Measurements from ENCODE around the gene SH3RF3.
A peak's percentile ranks its signal among the peaks of the same experiment; 100 is the strongest.

Gene SH3RF3

DNA sequence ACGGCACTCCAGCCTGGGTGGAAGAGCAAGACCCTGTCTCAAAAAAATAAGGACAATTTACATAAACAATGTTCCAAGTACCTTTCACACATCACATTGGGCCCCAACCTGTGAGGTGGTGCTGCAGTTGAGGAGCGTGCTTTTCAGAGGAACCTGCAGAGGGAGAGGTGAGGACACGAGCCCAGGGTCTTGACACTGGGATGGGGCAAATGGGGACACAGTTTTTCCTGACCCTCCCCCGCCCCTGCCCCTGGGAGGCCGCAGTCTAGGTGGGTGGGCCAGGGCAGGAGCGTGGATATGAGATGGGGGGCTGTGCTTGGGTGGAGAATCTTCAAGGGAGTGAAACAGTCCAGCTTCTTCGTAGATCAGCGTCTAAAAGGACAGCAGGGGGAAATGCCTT lies 371.9 kb downstream of the SH3RF3 start:
- no peak overlapping the region for H3K4me3 ChIP-seq (ENCODE audit: low read depth, low read length)
- DNase-seq (ENCODE audit: low read depth), result no peak
- TF ChIP-seq, protein P1, sequence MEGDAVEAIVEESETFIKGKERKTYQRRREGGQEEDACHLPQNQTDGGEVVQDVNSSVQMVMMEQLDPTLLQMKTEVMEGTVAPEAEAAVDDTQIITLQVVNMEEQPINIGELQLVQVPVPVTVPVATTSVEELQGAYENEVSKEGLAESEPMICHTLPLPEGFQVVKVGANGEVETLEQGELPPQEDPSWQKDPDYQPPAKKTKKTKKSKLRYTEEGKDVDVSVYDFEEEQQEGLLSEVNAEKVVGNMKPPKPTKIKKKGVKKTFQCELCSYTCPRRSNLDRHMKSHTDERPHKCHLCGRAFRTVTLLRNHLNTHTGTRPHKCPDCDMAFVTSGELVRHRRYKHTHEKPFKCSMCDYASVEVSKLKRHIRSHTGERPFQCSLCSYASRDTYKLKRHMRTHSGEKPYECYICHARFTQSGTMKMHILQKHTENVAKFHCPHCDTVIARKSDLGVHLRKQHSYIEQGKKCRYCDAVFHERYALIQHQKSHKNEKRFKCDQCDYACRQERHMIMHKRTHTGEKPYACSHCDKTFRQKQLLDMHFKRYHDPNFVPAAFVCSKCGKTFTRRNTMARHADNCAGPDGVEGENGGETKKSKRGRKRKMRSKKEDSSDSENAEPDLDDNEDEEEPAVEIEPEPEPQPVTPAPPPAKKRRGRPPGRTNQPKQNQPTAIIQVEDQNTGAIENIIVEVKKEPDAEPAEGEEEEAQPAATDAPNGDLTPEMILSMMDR (IDR thresholded peaks at IDR 0.05; ENCODE audit: low read depth, low read length, missing control alignments), result no peak

DNA sequence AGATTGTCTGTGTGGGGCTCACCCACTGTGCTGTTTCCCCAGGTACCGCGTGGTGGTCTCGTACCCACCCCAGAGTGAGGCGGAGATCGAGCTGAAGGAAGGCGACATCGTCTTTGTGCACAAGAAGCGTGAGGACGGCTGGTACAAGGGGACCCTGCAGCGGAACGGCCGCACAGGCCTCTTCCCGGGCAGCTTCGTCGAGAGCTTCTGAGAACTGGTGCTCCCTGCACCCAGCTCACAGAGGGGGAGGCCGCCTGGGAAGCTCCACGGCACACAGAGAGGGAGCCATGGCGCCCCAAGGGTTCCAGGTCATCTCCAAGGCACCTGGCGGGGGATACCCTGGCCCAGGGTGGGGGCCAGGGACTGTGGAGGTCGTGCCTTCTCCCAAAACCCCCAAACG lies 372.5 kb downstream of the SH3RF3 start:
- TF ChIP-seq, protein P1 (IDR thresholded peaks at IDR 0.05; ENCODE audit: low read depth, low read length, missing control alignments), result no peak

DNA sequence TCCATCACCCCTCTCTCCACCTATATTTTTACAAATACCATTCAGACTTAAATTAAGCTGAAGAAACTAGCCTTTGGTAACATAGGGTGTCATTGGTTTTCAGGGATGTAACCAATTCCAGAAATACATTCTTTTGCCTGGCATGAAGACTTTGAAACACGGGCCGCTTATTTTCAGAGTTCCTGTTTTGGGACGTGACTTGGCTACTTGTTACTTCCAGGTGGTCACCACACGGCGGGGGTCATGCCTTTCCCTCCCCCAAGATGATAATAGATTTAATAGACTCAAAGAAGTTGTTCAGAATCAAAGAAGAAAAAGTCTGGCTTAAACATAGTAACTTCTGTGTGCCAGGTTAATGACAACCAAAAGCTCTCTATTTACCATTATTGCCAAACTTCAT lies 374.2 kb downstream of the SH3RF3 start:
- TF ChIP-seq, protein P1 (IDR thresholded peaks at IDR 0.05; ENCODE audit: low read depth, low read length, missing control alignments), result no peak
- no peak for DNase-seq (ENCODE audit: low read depth)
- no peak overlapping the region for H3K4me3 ChIP-seq (ENCODE audit: low read depth, low read length)

More for the DNA sequence above, 372.5 kb downstream of the SH3RF3 start:
- no peak overlapping the region for H3K4me3 ChIP-seq (ENCODE audit: low read depth, low read length)
- DNase-seq (ENCODE audit: low read depth), result no peak

DNA sequence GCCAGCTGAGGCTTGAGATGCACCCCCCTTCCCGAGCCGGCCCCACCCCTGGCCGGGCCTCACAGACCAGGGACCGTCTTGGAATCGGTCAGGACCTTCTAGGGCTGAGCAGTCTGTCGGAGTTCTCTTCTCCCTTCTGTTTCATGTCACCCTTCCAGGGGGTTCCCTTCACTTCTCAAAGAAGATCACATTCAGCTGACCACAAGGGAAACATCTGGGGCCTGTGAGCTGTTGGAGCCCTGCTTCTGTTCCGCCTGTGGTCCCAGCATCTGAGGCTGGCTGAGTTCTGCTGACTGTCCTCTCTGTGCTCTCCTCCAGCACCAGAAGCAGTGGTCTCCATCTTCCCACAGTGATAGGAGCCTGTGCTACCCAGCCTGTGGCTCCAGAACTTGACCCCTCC lies 378.2 kb downstream of the SH3RF3 start:
- TF ChIP-seq, protein P1 (IDR thresholded peaks at IDR 0.05; ENCODE audit: low read depth, low read length, missing control alignments), result no peak
- no peak for DNase-seq (ENCODE audit: low read depth)
- H3K4me3 ChIP-seq (ENCODE audit: low read depth, low read length), result no peak overlapping the region

DNA sequence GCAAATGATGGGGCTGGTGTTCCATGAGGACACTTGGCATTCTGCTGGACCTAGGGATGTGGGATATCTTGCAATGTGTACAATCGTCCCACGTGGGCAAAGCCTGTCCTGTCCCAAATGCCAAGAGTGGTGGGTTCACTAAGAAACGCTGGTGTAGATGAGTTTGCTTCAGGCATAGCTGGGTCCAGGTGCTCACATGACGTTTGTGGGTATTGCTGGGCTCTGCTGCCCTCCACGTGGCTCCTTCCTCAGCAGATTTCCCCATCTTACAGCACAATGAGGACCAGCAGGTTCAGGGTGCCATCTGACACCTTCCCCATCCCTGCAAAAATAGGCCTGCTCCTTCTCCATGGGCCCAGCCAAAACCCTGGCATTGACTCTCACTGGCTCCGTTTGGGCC lies 378.8 kb downstream of the SH3RF3 start:
- no peak overlapping the region for H3K4me3 ChIP-seq (ENCODE audit: low read depth, low read length)
- no peak for DNase-seq (ENCODE audit: low read depth)
- TF ChIP-seq, protein P1 (IDR thresholded peaks at IDR 0.05; ENCODE audit: low read depth, low read length, missing control alignments), result no peak

DNA sequence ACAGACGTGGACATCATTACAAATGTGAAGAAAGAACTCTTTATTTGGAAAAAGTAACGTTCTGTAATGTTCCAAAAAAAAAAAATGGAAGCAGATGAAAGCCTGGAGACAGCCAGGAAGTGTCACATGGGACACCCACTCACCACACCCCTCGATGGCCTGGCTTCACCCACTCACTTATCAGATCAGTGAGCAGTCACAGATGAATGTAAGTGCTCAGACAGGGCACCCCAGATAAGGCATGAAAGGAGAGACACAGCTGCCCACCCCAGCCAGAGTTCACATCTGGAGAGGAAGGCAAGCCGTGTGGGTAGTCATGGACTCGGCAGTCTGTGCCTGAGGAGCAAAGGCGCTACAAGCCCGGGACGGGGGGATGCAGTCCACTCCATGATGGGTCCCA lies 379.6 kb downstream of the SH3RF3 start:
- DNase-seq (ENCODE audit: low read depth), result no peak
- H3K4me3 ChIP-seq (ENCODE audit: low read depth, low read length), result no peak overlapping the region
- TF ChIP-seq, protein P1 (IDR thresholded peaks at IDR 0.05; ENCODE audit: low read depth, low read length, missing control alignments), result no peak

DNA sequence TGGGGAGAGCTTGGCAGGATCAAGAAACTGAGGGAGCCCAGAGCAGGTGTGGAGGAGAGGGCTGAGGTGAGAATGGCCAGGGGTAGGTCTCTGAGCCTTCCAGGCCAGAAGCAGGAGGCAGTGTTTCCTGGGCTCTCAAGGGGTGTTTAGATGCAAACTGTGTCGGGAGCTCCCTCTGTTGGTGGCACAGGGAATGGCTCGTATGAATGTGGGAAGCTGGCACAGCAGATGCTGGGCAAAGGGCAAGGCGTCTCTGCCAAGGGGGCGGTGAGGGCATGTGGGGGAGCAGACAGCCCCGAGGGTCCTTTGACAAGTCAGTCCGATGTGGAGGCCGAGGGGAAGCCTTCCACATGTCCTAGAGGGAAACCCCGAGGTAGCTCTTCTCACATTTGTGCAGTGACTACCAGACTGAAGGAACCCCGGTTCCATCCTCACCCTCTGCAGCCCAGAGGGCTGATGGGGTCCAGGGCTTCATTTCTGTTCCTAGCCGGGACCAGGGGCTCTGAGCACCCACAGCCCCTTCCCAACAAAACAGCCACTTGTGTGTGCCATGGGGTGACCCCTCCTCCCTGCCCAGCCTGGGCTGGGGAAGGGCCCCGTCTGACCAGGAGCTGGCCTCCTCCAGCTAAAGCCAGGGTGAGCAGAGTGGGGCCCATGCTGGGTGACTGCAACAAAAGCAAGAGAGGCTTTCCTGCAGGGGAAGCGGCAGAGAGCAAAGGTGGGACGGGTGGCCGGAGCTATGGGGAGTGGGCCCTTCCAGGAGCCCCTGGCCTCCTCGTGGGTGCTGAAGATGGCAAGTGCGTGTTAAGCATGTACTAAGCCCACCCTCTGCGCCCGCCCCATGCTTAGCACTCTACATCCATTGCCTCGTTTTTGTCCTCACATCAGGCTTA lies 381.4 kb downstream of the SH3RF3 start:
- TF ChIP-seq, protein P1 (IDR thresholded peaks at IDR 0.05; ENCODE audit: low read depth, low read length, missing control alignments), result peak; percentile 98
- peak; percentile 22 for DNase-seq (ENCODE audit: low read depth)
- H3K4me3 ChIP-seq (ENCODE audit: low read depth, low read length), result no peak overlapping the region
